GM12878 (cell line): ENCODE results near the gene ICE1. TPM values are rescaled to one million over a fixed set of nuclear protein-coding genes. Genes with fewer than 3 reads are reported as not detected.

Source experiments
- ATAC-seq: fragments of 200-7000 bp; cut with Tn5 transposase; 3 replicates; pipeline ENCODE4 v1.9.1; 2020; ENCODE audit warnings: mild to moderate bottlenecking, moderate library complexity
- BruUV-seq: library from RNA; stranded (reverse); fragments of 400-500 nt; replicated peaks from 2 replicates; lab custom pipeline; 2021; lab: Mats Ljungman, UMichigan
- CTCF ChIA-PET: fragments of 300-600 bp; sonication (Branson Sonifier 250); formaldehyde crosslinking; extraction: SDS; loops from one replicate; lab custom pipeline; 2021; ENCODE audit warnings: inconsistent platforms; lab: Yijun Ruan, JAX
- POLR2A ChIA-PET: fragments of 350-600 bp; formaldehyde crosslinking; extraction: SDS; loops from one replicate; lab custom pipeline; 2021; ENCODE audit warnings: inconsistent platforms; lab: Charles Lee
- RAD21 ChIA-PET: fragments of 300-600 bp; sonication (Branson Sonifier 250); formaldehyde crosslinking; loops from one replicate; lab custom pipeline; 2023; ENCODE audit warnings: antibody characterized with exemption; ENCODE audit not compliant: unreplicated experiment; lab: Charles Lee
- SMC1A ChIA-PET: fragments of 300-600 bp; sonication (Branson Sonifier 250); formaldehyde crosslinking; loops from one replicate; lab custom pipeline; 2023; ENCODE audit not compliant: unreplicated experiment, uncharacterized antibody; lab: Charles Lee
- DNase-seq: peaks from one replicate; pipeline ENCODE4 v3.0.0-alpha.2; 2011; ENCODE audit warnings: low read depth, low spot score
- FAIRE-seq: peaks from 3 replicates; lab custom pipeline; 2011; peaks lifted over from hg19 to GRCh38; lab: Jason Lieb, UNC
- H2AFZ ChIP-seq: 2 replicates; pipeline ENCODE4 v1.6.0; 2011; ENCODE audit warnings: low read depth, low read length, control low read depth; ENCODE audit not compliant: control insufficient read depth
- H3K27ac ChIP-seq: 2 replicates; pipeline ENCODE4 v1.5.1; 2011; ENCODE audit warnings: control low read depth; ENCODE audit not compliant: control insufficient read depth, insufficient read depth
- H3K27me3 ChIP-seq, 2 experiments: replicated peaks in 1 of 2; 2 replicates each; pipeline versions ENCODE4 v1.6.0 to v1.6.1; 2011; ENCODE audit warnings: low read length in 1 of 2; ENCODE audit not compliant: control insufficient read depth in 2 of 2, insufficient read depth in 2 of 2
- H3K36me3 ChIP-seq, 2 experiments: 2 replicates each; pipeline ENCODE4 v1.5.1; 2011; ENCODE audit warnings: low read length in 1 of 2; ENCODE audit not compliant: control insufficient read depth in 2 of 2, insufficient read depth in 2 of 2
- H3K4me1 ChIP-seq: 2 replicates; pipeline ENCODE4 v1.6.1; 2011; ENCODE audit warnings: mild to moderate bottlenecking, low read length, moderate library complexity, mixed read lengths; ENCODE audit not compliant: control insufficient read depth, insufficient read depth
- H3K4me2 ChIP-seq: 2 replicates; pipeline ENCODE4 v1.6.0; 2011; ENCODE audit warnings: control low read depth; ENCODE audit not compliant: control insufficient read depth, insufficient read depth
- H3K4me3 ChIP-seq: fragments of 200-600 bp; sonication (generic); 2 replicates; pipeline ENCODE4 v1.5.1; 2016
- H3K79me2 ChIP-seq: 2 replicates; pipeline ENCODE4 v1.6.0; 2011; ENCODE audit warnings: low read length; ENCODE audit not compliant: control insufficient read depth, insufficient read depth
- H3K9ac ChIP-seq: 2 replicates; pipeline ENCODE4 v1.8.0; 2011; ENCODE audit warnings: low read length, control low read depth, mixed read lengths; ENCODE audit not compliant: control insufficient read depth, insufficient read depth
- H3K9me3 ChIP-seq: replicated peaks from 3 replicates; pipeline ENCODE4 v1.5.1; 2011; ENCODE audit warnings: mild to moderate bottlenecking, low read length; ENCODE audit not compliant: control insufficient read depth, insufficient read depth
- H4K20me1 ChIP-seq: 2 replicates; pipeline ENCODE4 v1.6.0; 2011; ENCODE audit not compliant: control insufficient read depth, insufficient read depth
- HCFC1 ChIP-seq: fragments of 150-350 bp; IDR thresholded peaks from 2 replicates; pipeline ENCODE4 v1.6.1; 2014; ENCODE audit warnings: low read length
- KAT2A ChIP-seq: conservative IDR thresholded peaks from 2 replicates; pipeline ENCODE4 v1.6.1; 2011; ENCODE audit warnings: low read depth, low read length; ENCODE audit not compliant: control insufficient read depth
- NR2C1 ChIP-seq: fragments of 450-650 bp; IDR thresholded peaks from 2 replicates; pipeline ENCODE4 v1.6.1; 2017; ENCODE audit warnings: antibody characterized with exemption, mild to moderate bottlenecking, moderate library complexity
- RAD51 ChIP-seq: fragments of 450-650 bp; IDR thresholded peaks from 2 replicates; pipeline ENCODE4 v1.6.1; 2016; ENCODE audit warnings: moderate library complexity, mild to moderate bottlenecking, inconsistent platforms
- SIN3A ChIP-seq: IDR thresholded peaks from 2 replicates; pipeline ENCODE4 v1.6.1; 2012; ENCODE audit warnings: low read depth, low read length, improper control_type of control experiment
- ZNF207 ChIP-seq: fragments of 450-650 bp; IDR thresholded peaks from 2 replicates; pipeline ENCODE4 v1.6.1; 2014; ENCODE audit warnings: antibody characterized with exemption, mild to moderate bottlenecking, borderline replicate concordance
- WGBS: methylation state at CpG from one replicate; pipeline ENCODE4 v1.1.6; 2016; ENCODE audit warnings: low lambda C conversion rate; ENCODE audit not compliant: insufficient replicate concordance, insufficient coverage; ENCODE audit errors: missing lambda C conversion rate; 5-methylcytosine and 5-hydroxymethylcytosine counted together
- in situ Hi-C: fragments of 300-500 bp; cut with MboI; formaldehyde crosslinking; loops from 9 replicates; pipeline ENCODE4 v1.14.3; 2018; ENCODE audit warnings: mixed read lengths
- intact Hi-C: fragments of 100-400 bp; cut with micrococcal nuclease; formaldehyde crosslinking; loops from one replicate; pipeline ENCODE4 v1.14.2; 2022; ENCODE audit not compliant: unreplicated experiment
- polyA plus RNA-seq, 11 experiments: library from polyadenylated mRNA; depleted of rRNA in 4 of 11; unstranded in 6 of 11; stranded (reverse) in 5 of 11; fragments of >200 nt; fragmentation: Nextera tagmentation in 4 of 11; fragmentation: Illumina TruSeq in 1 of 11; extraction: Ambion mirVana in 4 of 11; extraction: Trizol in 1 of 11; gene quantifications; 1 replicate in 1 of 11; 2 replicates in 10 of 11; pipeline versions ENCODE4 v1.2.1 to v1.2.3, GENCODE V29; 2011 to 2016; ENCODE audit warnings: inconsistent platforms in 2 of 11, missing spikeins in 2 of 11, low read depth in 1 of 11
- total RNA-seq, 4 experiments: library from RNA; depleted of rRNA in 3 of 4; stranded (reverse); fragments of >200 nt in 3 of 4; fragmentation: Illumina TruSeq in 1 of 4; extraction: Trizol in 1 of 4; gene quantifications; 2 replicates each; pipeline versions ENCODE4 v1.2.1 to v1.2.3, GENCODE V29; 2013 to 2021
- TF ChIP-seq, protein P1 (sequence below): fragments of 450-650 bp; IDR thresholded peaks from 2 replicates; pipeline ENCODE4 v1.6.1; 2017; ENCODE audit warnings: mild to moderate bottlenecking
- TF ChIP-seq, protein P2 (sequence below): IDR thresholded peaks from 2 replicates; pipeline ENCODE4 v1.6.1; 2011; ENCODE audit warnings: borderline replicate concordance, low read depth, mild to moderate bottlenecking, moderate library complexity, low read length; ENCODE audit not compliant: insufficient read depth, poor library complexity, severe bottlenecking
- TF ChIP-seq, protein P3 (sequence below): IDR thresholded peaks from 2 replicates; pipeline ENCODE4 v1.6.1; 2012; ENCODE audit warnings: improper control_type of control experiment, low read depth, low read length; ENCODE audit not compliant: insufficient replicate concordance

The ICE1 gene
- total and polyA plus RNA-seq, 10 of the 15 experiments (the other 5 are each of a cell fraction or from before 2014, with no cell fraction given): 3.8 to 31.4 (median 18.9) TPM

DNA sequence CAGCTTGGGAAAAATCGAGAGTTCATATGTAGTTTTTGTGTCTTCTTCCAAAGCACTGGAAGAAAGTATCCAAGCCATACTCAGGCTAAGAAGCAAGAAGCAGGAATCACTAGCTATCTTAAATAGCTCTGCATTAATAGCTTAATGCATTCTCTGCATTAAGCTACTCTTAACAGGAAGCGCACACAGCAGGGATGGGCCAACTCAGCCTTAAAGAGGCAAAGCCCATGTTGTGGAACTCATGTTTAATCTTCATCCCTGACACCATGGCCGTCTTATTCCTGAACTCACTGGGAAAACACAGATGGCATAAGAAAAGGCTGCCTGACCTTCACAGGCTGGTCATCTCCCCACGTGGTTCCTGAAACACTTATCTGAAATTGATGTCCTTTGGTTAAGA is 18.7 kb upstream of the ICE1 start:
- BruUV-seq: no TSS peak

DNA sequence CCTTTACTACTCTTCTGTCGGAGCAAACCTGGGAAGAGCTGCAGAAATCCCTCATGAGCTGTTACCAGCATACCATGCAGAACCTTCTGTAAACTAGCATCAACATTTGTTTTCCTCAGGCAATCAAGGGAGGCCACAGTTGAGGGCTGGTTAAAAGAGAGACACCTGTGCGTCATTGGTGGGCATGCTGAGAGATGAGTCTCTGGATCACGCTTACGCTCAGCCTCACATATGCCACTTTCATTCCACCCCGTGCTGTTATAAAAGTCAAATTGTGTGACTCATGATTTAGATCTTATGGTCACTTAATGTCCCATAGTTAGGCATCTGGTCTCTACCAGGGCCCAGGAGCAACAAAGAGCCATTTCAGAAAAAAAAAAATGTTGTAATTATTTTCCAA is 18.1 kb upstream of the ICE1 start:
- H3K9ac ChIP-seq: no peak overlapping the region
- no peaks in the 10 kb centered on the region for H3K4me1 ChIP-seq
- no peaks in the 10 kb centered on the region for H3K27me3 ChIP-seq
- 61% methylated on average over 5 of the region's 5 CpGs for WGBS
- FAIRE-seq (no peak), ATAC-seq (no peak), DNase-seq (no peak)
- H2AFZ ChIP-seq: no peak overlapping the region
- no peak overlapping the region for H3K4me2 ChIP-seq
- CTCF ChIA-PET: no interaction called here
- SMC1A ChIA-PET: interaction anchor here (0.9 kb wide), 1 partner anchor 9 kb away, joined by 3 read pairs; no protein-coding TSS in a partner anchor
- H3K9me3 ChIP-seq: peaks cover 8% of the 10 kb centered on the region
- intact Hi-C loops (no loop called here), in situ Hi-C loops (no loop called here)
- BruUV-seq: no TSS peak
- no peak overlapping the region for H3K27ac ChIP-seq
- RAD21 ChIA-PET: no interaction called here
- no peaks in the 10 kb centered on the region for H4K20me1 ChIP-seq
- no peaks in the 10 kb centered on the region for H3K36me3 ChIP-seq
- H3K4me3 ChIP-seq: no peak overlapping the region
- no peaks in the 10 kb centered on the region for H3K79me2 ChIP-seq
- POLR2A ChIA-PET: no interaction called here
- TF ChIP-seq, protein P1, sequence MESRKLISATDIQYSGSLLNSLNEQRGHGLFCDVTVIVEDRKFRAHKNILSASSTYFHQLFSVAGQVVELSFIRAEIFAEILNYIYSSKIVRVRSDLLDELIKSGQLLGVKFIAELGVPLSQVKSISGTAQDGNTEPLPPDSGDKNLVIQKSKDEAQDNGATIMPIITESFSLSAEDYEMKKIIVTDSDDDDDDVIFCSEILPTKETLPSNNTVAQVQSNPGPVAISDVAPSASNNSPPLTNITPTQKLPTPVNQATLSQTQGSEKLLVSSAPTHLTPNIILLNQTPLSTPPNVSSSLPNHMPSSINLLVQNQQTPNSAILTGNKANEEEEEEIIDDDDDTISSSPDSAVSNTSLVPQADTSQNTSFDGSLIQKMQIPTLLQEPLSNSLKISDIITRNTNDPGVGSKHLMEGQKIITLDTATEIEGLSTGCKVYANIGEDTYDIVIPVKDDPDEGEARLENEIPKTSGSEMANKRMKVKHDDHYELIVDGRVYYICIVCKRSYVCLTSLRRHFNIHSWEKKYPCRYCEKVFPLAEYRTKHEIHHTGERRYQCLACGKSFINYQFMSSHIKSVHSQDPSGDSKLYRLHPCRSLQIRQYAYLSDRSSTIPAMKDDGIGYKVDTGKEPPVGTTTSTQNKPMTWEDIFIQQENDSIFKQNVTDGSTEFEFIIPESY: no peak
- TF ChIP-seq RAD51: no peak
- TF ChIP-seq, protein P2, sequence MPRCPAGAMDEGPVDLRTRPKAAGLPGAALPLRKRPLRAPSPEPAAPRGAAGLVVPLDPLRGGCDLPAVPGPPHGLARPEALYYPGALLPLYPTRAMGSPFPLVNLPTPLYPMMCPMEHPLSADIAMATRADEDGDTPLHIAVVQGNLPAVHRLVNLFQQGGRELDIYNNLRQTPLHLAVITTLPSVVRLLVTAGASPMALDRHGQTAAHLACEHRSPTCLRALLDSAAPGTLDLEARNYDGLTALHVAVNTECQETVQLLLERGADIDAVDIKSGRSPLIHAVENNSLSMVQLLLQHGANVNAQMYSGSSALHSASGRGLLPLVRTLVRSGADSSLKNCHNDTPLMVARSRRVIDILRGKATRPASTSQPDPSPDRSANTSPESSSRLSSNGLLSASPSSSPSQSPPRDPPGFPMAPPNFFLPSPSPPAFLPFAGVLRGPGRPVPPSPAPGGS: no peak
- no peak for TF ChIP-seq SIN3A
- no peak for TF ChIP-seq NR2C1
- TF ChIP-seq, protein P3, sequence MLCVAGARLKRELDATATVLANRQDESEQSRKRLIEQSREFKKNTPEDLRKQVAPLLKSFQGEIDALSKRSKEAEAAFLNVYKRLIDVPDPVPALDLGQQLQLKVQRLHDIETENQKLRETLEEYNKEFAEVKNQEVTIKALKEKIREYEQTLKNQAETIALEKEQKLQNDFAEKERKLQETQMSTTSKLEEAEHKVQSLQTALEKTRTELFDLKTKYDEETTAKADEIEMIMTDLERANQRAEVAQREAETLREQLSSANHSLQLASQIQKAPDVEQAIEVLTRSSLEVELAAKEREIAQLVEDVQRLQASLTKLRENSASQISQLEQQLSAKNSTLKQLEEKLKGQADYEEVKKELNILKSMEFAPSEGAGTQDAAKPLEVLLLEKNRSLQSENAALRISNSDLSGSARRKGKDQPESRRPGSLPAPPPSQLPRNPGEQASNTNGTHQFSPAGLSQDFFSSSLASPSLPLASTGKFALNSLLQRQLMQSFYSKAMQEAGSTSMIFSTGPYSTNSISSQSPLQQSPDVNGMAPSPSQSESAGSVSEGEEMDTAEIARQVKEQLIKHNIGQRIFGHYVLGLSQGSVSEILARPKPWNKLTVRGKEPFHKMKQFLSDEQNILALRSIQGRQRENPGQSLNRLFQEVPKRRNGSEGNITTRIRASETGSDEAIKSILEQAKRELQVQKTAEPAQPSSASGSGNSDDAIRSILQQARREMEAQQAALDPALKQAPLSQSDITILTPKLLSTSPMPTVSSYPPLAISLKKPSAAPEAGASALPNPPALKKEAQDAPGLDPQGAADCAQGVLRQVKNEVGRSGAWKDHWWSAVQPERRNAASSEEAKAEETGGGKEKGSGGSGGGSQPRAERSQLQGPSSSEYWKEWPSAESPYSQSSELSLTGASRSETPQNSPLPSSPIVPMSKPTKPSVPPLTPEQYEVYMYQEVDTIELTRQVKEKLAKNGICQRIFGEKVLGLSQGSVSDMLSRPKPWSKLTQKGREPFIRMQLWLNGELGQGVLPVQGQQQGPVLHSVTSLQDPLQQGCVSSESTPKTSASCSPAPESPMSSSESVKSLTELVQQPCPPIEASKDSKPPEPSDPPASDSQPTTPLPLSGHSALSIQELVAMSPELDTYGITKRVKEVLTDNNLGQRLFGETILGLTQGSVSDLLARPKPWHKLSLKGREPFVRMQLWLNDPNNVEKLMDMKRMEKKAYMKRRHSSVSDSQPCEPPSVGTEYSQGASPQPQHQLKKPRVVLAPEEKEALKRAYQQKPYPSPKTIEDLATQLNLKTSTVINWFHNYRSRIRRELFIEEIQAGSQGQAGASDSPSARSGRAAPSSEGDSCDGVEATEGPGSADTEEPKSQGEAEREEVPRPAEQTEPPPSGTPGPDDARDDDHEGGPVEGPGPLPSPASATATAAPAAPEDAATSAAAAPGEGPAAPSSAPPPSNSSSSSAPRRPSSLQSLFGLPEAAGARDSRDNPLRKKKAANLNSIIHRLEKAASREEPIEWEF: no peak

More for the DNA sequence above, 18.7 kb upstream of the ICE1 start:
- TF ChIP-seq HCFC1 (no peak), ZNF207 (no peak), KAT2A (no peak)
- TF ChIP-seq, all 136 proteins: peak for 0
- SMC1A ChIA-PET: interaction anchor here (0.9 to 1.0 kb wide), 2 partner anchors 10 to 49 kb away, joined by 3 to 4 read pairs; no protein-coding TSS in a partner anchor
- 25% methylated on average over 4 of the region's 4 CpGs for whole genome bisulfite sequencing
- Histone ChIP-seq H3K79me2 (no peaks in the 10 kb centered on the region), H3K9ac (no peak overlapping the region), H3K9me3 (peaks cover 1% of the 10 kb centered on the region; the same call in 1 of the 3 replicates), H3K4me3 (no peak overlapping the region), H3K27ac (no peak overlapping the region), H3K36me3 (no peaks in the 10 kb centered on the region), H3K4me1 (no peaks in the 10 kb centered on the region), H3K4me2 (no peak overlapping the region), H4K20me1 (no peaks in the 10 kb centered on the region), H2AFZ (no peak overlapping the region), H3K27me3 (no peaks in the 10 kb centered on the region)
- no peak for ATAC-seq
- CTCF ChIA-PET: interaction anchor here (0.6 to 1.2 kb wide), 4 partner anchors 9 to 387 kb away, joined by 3 to 5 read pairs (median 4); no protein-coding TSS in a partner anchor
- no peak for DNase-seq
- intact Hi-C loops: no loop called here
- no peak for FAIRE-seq
- POLR2A ChIA-PET: interaction anchor here (0.6 to 0.8 kb wide), 2 partner anchors 21 to 285 kb away, joined by 3 read pairs; no protein-coding TSS in a partner anchor
- in situ Hi-C loops: no loop called here
- RAD21 ChIA-PET: no interaction called here
